ENCODE results near the gene TMA7B.

TMA7B gene

DNA sequence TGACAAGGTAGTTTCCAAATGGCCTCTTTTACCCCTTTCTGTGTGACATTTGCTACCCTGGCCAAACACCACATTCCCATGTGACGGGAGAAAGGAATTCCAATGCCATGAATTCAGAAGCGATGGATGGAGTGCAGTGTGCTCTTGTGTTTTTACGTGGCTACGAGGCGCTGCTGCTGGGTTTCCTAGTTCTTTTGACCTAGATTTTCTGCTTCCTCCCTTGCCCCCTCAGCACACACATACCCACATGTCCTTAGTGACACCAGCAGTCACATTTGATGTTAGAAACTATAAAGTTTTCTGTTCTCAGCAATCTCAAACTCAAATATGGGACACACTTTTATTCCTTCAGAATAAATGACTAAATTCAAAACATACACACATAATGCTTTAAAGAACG, 7.8 kb upstream of the TMA7B start:
- DNase-seq (ENCODE audit: low read depth): no peak

DNA sequence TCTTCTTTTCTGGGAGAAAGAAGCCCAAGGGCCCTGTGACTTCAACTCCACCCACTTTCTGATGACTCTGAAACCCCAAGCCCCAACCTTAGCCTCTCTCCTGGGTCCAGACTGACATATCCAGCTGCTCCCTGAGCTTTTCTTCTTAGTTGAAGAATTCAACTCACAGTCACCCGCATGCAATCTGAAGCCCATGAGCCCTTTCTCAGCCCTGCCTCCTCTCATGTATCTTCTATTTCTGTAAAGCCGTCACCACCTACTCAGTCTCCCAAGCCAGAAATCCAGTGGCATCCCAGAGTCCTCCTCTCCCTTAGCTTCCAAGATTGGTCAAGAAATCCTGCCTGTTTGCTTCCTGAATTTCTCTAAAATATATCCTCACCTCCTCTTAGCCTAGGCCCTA, 7.1 kb upstream of the TMA7B start:
- DNase-seq (ENCODE audit: low read depth): no peak

DNA sequence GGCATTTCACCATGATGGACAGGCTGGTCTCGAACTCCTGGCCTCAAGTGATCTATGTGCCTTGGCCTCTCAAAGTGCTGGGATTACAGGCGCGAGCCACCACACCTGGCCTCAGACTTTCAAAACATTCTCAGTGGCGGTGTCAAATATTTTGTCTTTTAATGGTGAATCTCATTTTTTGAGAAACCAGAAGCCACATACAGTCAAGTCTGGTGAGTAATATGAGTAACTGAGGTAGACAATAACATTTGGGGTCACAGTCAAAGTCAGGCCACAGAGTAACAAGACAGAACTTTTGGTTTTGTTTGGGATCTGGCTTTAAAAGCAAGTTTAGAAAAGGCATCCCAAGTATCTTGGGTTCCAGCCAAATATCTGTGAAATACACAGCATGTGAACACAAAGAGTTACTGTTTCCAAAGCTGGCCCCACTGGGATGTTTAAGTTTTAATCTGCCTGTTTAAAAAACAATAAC, 5.6 kb upstream of the TMA7B start:
- DNase-seq (ENCODE audit: low read depth): peak; percentile 89

DNA sequence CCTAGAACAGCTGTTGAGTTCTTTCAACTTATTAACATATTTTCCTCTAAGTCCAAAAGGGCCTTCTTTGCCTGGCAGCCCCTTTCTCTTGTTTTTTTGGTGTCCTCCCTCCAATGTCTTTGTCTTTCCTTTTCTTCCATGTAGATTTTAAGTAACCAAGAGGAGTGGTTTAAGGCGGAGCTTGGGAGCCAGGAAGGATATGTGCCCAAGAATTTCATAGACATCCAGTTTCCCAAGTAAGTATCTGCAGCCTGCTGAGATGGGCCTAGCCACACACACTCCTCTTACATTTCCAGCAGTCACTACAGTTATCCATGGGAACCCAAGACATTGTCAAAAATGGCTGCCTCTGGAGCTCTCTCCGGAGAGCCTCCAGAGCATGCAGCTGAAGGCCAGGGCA, 4.5 kb upstream of the TMA7B start:
- peak; percentile 15 for DNase-seq (ENCODE audit: low read depth)

DNA sequence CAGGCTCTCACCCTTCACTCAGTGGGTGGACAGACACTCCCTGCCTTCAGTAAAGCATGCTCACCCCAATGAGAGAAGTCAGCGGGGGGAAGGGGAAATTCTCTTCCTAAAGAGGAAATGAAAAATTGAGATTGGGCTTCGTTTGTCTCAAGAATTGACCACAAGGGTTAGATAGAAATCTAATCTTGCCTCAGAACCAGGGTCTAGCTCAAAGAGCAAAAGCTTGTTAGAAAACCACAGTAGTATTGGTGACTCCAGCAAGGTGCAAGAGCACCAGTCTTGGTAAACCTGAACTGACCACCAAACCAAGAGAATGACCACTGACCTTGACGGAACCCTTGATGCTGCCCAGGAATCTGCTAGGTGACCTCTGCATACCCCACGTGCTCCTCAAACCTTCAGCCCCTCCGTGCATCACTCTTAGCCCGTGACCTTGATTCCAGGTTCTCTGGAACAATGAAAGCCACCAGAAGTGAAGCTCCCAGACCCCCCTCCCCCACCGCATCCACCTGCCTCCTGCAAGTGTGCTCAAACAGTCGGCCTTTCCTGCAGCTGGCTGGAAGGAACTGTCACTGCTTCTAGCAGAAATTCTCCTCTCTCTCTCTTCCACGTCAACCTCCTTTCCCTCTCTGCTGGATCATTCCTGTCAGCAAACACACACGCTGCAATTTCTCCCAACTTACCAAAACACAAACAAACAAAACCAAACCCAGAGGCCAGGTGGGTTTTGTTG, 3.1 kb upstream of the TMA7B start:
- no peak for DNase-seq (ENCODE audit: low read depth)

DNA sequence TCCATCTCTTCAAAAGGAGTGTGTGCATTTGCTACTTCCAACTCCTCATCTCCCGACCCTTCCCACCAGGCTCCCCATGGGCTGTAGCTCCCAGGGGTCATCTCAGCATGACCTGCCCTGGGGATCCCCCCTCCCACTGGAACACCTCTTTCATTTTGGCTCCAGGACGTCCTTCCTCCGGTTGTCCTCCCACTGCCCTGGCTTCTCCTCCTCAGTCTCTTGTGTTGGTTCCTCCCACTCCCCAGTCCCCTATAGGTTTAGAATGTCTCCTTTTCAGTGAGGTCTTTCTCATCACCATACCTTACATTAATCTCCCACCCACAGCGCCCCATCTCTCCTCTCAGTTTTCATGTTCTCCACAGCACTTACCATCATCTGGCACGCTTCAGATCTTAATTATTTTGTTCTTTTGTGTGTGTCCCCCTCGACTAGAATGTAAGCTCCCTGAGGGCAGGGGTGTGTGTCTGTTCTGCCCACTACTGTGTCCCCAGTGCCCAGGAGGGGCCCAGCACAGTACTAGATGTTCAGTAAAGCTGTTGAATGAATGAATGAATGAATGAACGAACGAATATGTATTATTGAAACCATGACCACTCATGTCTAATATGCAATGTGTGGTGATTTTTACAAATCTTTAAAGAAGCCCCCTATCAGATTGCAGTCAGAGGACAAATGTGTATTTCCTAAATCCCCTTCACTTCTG, 2.0 kb upstream of the TMA7B start:
- no peak for DNase-seq (ENCODE audit: low read depth)

DNA sequence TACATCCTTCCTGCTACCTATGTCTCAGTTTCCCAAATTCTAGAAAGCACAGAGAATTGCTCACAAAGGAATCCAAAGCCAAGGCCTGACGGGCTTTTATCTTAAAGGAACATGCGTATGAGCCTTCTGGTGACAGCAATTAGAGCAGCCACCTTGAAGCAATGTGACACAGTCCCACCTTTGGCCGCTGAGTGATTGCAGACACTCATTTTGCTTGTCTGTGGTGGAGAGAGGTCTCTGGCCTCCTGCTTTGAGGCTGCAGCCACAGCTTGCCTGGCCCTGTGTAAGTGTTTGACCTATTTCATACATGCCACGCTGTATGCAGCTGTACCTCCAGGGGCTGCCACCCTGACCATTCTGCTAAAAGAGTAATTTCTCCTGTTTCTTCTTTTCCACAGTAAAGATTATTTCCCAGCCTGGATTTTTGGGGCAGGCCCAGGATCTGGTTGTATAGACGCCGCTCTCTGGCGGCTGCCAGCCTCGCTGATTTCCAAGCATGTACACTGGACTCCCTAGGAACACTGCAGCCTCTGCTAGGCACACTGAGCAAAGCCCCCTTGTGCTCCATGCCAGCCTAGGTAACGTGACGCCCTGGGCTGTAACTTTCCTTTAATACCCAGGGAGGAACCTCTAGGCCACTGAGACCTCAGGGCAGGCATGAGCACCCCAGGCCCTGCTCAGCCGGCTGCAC, 1.1 kb upstream of the TMA7B start:
- no peak for DNase-seq (ENCODE audit: low read depth)

DNA sequence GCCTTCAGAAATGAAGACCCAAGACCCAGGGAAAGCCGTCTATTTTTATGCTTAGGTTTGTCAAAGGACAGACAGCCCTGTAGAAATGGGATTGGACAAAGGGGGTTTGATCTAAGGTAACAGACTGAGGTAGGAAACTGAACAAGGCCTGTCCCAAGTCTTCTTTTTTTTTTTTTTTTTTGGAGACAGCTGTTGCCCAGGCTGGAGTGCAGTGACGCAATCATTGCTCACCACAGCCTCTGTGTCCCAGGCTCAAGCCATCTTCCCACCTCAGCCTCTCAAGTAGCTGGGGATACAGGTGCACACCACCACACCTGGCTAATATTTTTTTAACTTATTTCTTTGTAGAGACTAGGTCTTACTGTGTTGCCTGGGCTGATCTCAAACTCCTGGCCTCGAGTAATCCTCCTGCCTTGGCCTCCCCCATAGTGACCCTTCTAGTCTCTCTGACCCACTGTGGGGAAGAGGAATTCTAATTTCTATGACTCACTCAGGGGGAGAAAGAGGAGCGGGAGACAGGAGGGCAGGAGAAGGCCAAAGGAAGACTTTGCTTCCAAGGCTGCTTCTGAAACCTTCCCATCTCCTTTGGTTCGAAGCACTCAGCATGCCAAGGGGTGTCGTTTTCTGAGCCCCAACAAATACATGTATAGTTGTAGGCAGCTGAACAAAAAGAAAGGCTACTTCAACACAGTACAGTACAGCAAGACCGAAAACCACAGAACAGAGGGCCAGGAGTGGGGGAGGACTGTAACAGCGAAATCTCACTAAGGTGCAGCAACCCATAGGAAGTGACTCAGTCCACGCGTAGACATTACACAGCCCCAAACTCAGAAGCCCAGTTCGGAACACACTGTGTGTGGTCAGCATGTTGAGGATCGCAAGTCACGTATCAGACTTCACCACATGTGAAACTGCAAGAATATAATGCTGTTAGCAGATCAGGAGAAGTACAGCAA, 872 bp downstream of the TMA7B start:
- DNase-seq (ENCODE audit: low read depth): peak; percentile 99

DNA sequence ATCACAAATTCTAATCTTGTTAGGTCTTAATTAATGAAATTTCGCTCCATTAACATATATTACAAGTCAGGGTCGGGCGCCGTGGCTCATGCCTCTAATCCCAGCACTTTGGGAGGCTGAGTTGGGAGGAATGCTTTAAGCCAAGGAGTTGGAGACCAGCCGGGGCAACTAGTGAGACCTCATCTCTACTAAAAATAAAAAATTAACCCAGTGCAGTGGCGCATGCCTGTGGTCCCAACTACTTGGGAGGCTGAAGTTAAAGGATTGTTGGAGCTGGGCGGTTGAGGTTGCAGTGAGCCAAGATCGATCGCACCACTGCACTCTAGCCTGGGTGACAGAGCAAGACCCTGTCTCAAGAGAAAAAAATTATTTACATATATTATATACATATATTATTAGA, 1.9 kb downstream of the TMA7B start:
- DNase-seq (ENCODE audit: low read depth): no peak

DNA sequence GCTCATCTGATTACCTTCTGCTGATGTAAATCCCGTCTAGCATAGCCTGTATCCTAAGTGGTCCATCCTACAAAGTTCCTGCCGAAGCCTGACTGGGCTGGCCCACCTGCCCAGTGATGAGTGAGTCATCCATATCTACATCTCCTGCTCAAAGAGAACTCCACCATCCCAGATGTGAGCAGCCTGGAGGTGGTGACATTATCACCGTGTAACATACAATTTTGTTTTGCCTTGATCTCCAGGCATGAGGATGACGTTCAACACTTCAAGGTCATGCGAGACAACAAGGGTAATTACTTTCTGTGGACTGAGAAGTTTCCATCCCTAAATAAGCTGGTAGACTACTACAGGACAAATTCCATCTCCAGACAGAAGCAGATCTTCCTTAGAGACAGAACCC, 5.6 kb downstream of the TMA7B start:
- no peak for DNase-seq (ENCODE audit: low read depth)

DNA sequence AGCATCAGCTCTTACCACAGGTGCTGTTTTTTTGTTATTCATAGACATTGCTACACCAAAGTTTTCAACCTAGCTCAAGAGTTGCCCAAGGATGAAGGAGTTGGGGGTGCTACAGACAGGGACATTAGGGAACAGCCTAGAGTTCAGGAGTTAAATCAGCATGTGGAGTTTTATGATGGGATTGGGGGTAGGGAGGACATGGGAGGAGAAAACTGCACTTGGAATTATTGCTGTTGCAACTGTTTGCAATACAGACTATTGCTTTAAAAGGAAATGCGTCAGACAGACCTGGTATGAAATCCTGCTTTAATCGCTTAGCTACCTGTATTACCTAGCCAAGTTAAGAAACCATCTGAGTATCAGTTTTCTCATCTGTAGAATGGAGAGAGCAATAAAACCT, 6.3 kb downstream of the TMA7B start:
- DNase-seq (ENCODE audit: low read depth): no peak

DNA sequence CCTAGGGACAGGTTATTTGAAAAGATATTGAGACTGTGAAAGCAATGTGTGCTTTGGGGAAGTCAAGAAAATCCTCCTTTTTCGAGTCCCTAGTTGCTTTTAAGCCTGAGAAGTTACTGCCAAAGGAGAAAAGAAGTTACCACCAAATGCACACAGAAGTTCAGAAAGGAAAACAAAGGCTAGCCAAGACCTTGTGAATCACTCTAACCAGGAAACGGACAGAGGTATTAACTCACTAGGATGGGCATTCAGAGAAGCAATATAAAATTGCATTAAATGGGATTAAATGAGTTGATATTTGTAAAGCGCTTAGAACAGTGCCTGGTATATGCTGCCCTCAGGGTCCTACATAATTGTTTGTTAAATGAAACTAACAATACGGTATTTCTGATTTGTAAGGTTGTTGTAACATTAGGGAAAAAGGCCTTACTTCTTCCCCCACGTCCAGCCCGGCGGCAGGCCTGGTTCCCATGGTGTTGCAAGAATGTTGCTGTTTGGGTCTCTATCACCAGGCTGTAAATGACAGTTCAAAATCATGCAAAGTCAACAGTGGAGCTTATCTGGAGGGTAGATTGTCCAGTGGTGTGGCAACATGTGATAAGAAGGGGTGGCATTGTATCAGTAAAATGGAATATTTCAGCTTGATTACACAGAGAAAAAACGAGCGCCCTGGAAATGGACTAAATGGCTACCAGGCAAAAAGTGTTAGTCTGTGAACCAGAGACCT, 7.1 kb downstream of the TMA7B start:
- DNase-seq (ENCODE audit: low read depth): peak; percentile 41

DNA sequence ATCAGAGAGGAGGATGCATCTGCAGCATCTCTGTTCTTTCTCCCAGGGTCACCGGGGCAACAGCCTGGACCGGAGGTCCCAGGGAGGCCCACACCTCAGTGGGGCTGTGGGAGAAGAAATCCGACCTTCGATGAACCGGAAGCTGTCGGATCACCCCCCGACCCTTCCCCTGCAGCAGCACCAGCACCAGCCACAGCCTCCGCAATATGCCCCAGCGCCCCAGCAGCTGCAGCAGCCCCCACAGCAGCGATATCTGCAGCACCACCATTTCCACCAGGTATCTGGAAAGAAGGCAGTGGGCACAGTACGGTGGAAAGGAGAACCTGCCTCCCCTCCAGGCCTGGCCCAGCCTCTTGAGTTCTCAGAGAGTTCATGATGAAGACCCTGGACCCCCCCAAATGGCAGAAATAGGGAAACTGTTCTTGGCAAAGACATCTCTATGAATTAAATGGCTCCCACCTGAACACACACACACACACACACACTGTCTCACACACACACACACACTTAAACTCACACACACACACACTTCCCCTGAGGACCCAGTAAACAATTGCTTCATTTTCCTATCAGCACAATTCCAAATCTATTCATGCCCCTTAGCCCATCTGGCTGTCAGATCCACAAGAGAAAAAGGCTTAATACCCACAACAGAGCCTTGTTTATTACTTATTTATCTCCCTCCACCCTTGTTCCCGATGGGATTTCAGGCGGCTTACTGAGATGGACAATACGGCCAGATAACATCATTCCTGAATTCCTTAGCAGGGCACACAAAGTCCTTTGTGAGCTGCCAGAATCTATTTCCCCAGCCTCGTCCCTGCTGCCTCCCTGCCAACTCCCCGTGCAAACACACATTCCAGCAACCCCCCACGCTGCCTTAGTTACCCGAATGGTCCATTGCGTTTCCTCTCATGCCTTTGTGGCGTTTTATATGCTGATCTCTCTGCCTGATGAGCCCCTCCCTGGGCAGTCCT, 8.1 kb downstream of the TMA7B start:
- DNase-seq (ENCODE audit: low read depth): peak; percentile 83

DNA sequence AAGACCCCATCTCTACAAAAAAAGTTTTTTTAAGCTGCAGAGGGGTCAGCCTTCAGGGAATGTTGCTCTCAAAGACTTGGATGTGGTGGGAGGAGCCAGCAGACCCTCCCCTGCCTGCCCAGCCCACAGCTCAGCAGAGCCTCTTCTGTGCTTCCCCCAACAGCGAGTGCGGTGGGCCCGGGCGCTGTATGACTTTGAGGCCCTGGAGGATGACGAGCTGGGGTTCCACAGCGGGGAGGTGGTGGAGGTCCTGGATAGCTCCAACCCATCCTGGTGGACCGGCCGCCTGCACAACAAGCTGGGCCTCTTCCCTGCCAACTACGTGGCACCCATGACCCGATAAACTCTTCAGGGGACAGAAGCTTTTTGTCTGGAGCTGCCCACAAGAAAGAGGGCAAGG, 10.5 kb downstream of the TMA7B start:
- no peak for DNase-seq (ENCODE audit: low read depth)

DNA sequence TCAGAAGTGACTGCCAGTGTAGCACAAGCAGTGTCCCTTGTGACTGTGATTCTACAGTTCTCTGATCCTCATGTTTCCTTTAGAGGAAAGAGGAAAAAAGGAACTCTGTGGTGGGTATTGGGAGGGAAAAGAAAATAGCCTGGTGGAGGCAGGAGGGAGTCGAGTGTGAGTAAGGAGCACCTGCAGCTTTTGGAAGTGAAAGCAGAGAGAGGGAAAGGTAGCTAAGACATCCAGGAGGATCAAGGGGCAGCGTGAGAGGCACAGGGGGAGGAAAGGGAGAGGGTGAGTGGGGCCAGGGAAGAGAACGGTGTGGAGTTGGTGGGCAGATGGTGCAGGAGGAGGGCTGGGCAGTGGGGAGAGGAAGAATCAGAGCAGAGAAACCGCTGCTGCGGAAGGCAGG, 12.4 kb downstream of the TMA7B start:
- no peak for DNase-seq (ENCODE audit: low read depth)

DNA sequence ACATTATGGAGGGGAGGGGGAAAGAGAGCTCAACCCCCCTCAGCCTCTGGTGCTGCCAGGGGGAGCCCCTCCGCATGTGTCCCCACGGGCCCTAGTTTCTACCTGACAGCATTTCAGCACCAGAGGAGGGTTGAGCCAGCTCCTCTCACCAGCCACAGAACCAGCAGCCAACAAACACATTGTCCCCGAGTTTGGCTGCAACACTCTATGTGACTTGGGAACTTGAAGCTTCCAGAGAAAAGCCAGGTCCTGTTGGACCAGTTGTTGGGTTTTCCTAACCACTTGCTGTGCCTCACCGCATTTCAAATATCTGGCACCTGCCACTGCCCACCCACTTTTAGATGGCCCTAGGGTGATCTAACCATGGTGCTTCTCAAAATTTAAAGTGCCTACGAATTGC, 13.5 kb downstream of the TMA7B start:
- DNase-seq (ENCODE audit: low read depth): no peak

DNA sequence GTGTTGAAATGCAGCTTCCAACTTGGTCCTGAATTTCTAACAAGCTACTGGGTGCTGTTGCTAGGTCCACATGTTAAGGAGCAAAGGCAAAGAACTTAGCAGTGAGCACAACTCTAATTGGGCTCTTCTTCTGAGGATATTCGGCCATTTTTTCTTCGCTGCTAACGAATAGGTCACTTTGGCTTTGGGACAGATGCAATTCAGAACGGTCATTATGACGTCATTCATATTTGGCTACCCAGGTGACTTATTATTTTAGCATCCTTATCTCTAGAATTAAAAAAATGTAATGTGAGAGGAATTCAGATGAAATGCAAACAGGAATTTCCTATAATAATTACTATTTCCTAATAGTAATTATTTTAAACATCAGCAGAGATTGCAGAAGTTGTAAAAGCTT, 13.9 kb downstream of the TMA7B start:
- no peak for DNase-seq (ENCODE audit: low read depth)

DNA sequence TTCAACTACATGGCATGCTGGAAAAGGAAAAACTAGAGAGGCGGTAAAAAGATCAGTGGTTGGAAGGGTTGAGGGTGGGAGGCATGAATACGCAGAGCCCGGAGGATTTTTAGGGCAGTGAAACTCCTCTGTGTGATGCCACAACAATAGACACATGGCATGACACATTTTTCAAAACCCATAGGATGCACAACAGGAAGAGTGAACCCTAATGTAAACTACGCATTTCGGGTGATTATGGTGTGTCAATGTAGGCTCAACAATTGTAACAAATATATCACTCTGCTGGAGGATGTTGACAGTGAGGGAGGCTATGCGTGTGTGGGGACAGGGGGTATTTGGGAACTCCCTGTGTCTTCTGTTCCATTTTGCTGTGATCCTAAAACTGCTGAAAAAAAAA, 18.9 kb downstream of the TMA7B start:
- DNase-seq (ENCODE audit: low read depth): no peak

DNA sequence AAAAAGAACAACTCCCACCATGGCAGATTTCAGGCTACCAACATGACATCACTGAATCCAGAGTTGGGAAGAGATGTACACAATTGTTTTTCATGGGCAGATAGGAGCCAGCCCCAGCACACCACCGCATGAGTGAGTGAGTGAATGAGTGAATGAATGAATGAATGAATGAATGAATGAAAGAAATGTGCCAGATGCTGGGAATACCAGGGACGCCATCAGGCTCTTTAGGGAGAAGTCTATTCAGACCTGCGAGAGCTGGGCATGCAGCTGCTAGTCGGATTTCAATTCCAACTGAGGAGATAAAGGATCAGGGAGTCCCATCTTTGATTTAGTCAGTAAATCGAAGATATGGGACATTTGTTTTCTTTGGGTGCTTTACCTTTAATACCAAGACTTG, 19.3 kb downstream of the TMA7B start:
- DNase-seq (ENCODE audit: low read depth): no peak

DNA sequence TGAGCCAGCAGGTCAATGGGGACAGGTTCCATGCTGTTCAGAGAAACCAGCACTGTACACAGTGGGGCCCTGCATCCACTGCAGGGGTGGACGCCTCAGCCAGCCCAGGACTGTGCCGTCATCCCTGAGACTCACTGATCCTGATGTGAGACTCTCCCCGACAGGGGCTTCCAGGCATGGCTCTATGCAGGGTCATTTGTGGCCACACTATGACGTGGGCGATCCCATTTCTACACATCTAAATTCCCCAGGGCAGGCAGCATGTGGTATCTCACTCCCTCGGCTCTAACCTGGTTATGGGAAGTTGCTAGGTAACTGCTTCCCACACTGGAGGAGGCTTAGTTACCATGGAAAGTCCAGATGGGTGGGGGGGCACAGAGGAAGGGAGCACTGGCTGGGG, 20.4 kb downstream of the TMA7B start:
- no peak for DNase-seq (ENCODE audit: low read depth)

All from amniotic epithelial cell (primary cell).